ENCODE results near the gene KLRC4.

GRCh38 chr12:10366875-10367274 lies 42.7 kb downstream of the KLRC4 start:
- TF ChIP-seq GATA2 (IDR thresholded peaks at IDR 0.05; ENCODE audit: low read depth, low read length) (no peak), GATA3 (IDR thresholded peaks at IDR 0.05; ENCODE audit: low read depth, low read length) (no peak)
